WTC11 (cell line): ENCODE results near the gene IGFBP7.

Source experiments
- CBFB ChIP-seq: sonication (generic); formaldehyde crosslinking; IDR thresholded peaks from 2 replicates; pipeline ENCODE4 v1.8.1; 2022; ENCODE audit warnings: mild to moderate bottlenecking, low read depth, missing genetic modification reagents
- TF ChIP-seq, protein P1 (sequence below): fragments of 200-600 bp; IDR thresholded peaks from 2 replicates; pipeline ENCODE4 v1.8.0; 2022; ENCODE audit warnings: antibody characterized with exemption
- TF ChIP-seq, protein P2 (sequence below): sonication (generic); formaldehyde crosslinking; IDR thresholded peaks from 2 replicates; pipeline ENCODE4 v1.8.0; 2022; ENCODE audit warnings: mild to moderate bottlenecking, missing genetic modification reagents

GRCh38 chr4:57125996-57126395, 15.8 kb upstream of the IGFBP7 start:
- TF ChIP-seq, protein P1, sequence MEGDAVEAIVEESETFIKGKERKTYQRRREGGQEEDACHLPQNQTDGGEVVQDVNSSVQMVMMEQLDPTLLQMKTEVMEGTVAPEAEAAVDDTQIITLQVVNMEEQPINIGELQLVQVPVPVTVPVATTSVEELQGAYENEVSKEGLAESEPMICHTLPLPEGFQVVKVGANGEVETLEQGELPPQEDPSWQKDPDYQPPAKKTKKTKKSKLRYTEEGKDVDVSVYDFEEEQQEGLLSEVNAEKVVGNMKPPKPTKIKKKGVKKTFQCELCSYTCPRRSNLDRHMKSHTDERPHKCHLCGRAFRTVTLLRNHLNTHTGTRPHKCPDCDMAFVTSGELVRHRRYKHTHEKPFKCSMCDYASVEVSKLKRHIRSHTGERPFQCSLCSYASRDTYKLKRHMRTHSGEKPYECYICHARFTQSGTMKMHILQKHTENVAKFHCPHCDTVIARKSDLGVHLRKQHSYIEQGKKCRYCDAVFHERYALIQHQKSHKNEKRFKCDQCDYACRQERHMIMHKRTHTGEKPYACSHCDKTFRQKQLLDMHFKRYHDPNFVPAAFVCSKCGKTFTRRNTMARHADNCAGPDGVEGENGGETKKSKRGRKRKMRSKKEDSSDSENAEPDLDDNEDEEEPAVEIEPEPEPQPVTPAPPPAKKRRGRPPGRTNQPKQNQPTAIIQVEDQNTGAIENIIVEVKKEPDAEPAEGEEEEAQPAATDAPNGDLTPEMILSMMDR = no peak
- TF ChIP-seq, protein P2, sequence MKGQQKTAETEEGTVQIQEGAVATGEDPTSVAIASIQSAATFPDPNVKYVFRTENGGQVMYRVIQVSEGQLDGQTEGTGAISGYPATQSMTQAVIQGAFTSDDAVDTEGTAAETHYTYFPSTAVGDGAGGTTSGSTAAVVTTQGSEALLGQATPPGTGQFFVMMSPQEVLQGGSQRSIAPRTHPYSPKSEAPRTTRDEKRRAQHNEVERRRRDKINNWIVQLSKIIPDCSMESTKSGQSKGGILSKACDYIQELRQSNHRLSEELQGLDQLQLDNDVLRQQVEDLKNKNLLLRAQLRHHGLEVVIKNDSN (CRISPR knock-in tag) = no peak
- TF ChIP-seq CBFB = no peak
